ENCODE measurements around the gene TCF7L1. TPM values are rescaled to one million over a fixed set of nuclear protein-coding genes. Genes with fewer than 3 reads are reported as not detected.

The TCF7L1 gene
- polyA plus RNA-seq, 1 donor (not counting 4 experiments of a cell fraction or from before 2014, with no cell fraction given), result 1.0 TPM

- DNase-seq (ENCODE audit: low read depth, low spot score), result no peak
- Histone ChIP-seq H3K36me3 (ENCODE audit: control insufficient read depth in 2 of 2, extremely low read depth in 1 of 2, insufficient read depth in 2 of 2, low read length in 2 of 2) (no peaks in the 10 kb centered on the region), H3K4me1 (ENCODE audit: control insufficient read depth, extremely low read depth, insufficient read depth, low read length) (no peaks in the 10 kb centered on the region), H2AFZ (ENCODE audit: control insufficient read depth, low read length) (no peak overlapping the region), H3K9me3 (ENCODE audit: control insufficient read depth, low read depth, low read length) (no peaks in the 10 kb centered on the region), H3K4me3 (ENCODE audit: control insufficient read depth in 2 of 3, extremely low read depth in 1 of 3, insufficient read depth in 2 of 3, low read depth in 1 of 3, low read length in 3 of 3) (no peak overlapping the region), H3K27me3 (ENCODE audit: control insufficient read depth, extremely low read depth, insufficient read depth, low read length) (no peaks in the 10 kb centered on the region), H3K9me1 (ENCODE audit: control insufficient read depth, extremely low read depth, insufficient read depth, low read length) (no peaks in the 10 kb centered on the region), H4K20me1 (ENCODE audit: control insufficient read depth, extremely low read depth, insufficient read depth, low read length) (no peaks in the 10 kb centered on the region), H3K9ac (ENCODE audit: control insufficient read depth, extremely low read depth, insufficient read depth, low read length) (no peak overlapping the region), H3K27ac (ENCODE audit: control insufficient read depth, insufficient read depth, low read length) (no peak overlapping the region), H3K4me2 (ENCODE audit: control insufficient read depth, extremely low read depth, insufficient read depth, low read depth, low read length) (no peak overlapping the region), H3K79me2 (ENCODE audit: control insufficient read depth, insufficient read depth, low read length) (no peaks in the 10 kb centered on the region)
- FAIRE-seq, result no peak
- no peak for TF ChIP-seq CTCF (optimal IDR thresholded peaks at IDR 0.05 in 1 of 3, IDR thresholded peaks at IDR 0.05 in 1 of 3, conservative IDR thresholded peaks at IDR 0.05 in 1 of 3; ENCODE audit: extremely low read depth in 1 of 3, insufficient read depth in 2 of 3, low read length in 3 of 3)
- no peak for TF ChIP-seq EZH2 (IDR thresholded peaks at IDR 0.05; ENCODE audit: low read length)
- dilution Hi-C loops (cut with MboI; ENCODE audit: extremely low pct_ligation_motif_present, low sequenced_read_pairs), result no loop called here
Measured at GRCh38 chr2:85178980-85179411, 45.8 kb downstream of the TCF7L1 start.

GRCh38 chr2:85179541-85179940 lies 46.3 kb downstream of the TCF7L1 start:
- no peaks in the 10 kb centered on the region for H4K20me1 ChIP-seq (ENCODE audit: control insufficient read depth, extremely low read depth, insufficient read depth, low read length)
- H3K79me2 ChIP-seq (ENCODE audit: control insufficient read depth, insufficient read depth, low read length), result no peaks in the 10 kb centered on the region

More at GRCh38 chr2:85179541-85179940, 46.3 kb downstream of the TCF7L1 start:
- TF ChIP-seq CTCF (optimal IDR thresholded peaks at IDR 0.05 in 1 of 3, IDR thresholded peaks at IDR 0.05 in 1 of 3, conservative IDR thresholded peaks at IDR 0.05 in 1 of 3; ENCODE audit: extremely low read depth in 1 of 3, insufficient read depth in 2 of 3, low read length in 3 of 3) (no peak), EZH2 (IDR thresholded peaks at IDR 0.05; ENCODE audit: low read length) (no peak)
- Histone ChIP-seq H3K4me2 (ENCODE audit: control insufficient read depth, extremely low read depth, insufficient read depth, low read depth, low read length) (no peak overlapping the region), H3K9me3 (ENCODE audit: control insufficient read depth, low read depth, low read length) (no peaks in the 10 kb centered on the region), H3K27ac (ENCODE audit: control insufficient read depth, insufficient read depth, low read length) (no peak overlapping the region), H3K4me1 (ENCODE audit: control insufficient read depth, extremely low read depth, insufficient read depth, low read length) (no peaks in the 10 kb centered on the region), H3K9me1 (ENCODE audit: control insufficient read depth, extremely low read depth, insufficient read depth, low read length) (no peaks in the 10 kb centered on the region), H3K27me3 (ENCODE audit: control insufficient read depth, extremely low read depth, insufficient read depth, low read length) (no peaks in the 10 kb centered on the region), H3K4me3 (ENCODE audit: control insufficient read depth in 2 of 3, extremely low read depth in 1 of 3, insufficient read depth in 2 of 3, low read depth in 1 of 3, low read length in 3 of 3) (no peak overlapping the region), H3K36me3 (ENCODE audit: control insufficient read depth in 2 of 2, extremely low read depth in 1 of 2, insufficient read depth in 2 of 2, low read length in 2 of 2) (no peaks in the 10 kb centered on the region), H3K9ac (ENCODE audit: control insufficient read depth, extremely low read depth, insufficient read depth, low read length) (no peak overlapping the region), H2AFZ (ENCODE audit: control insufficient read depth, low read length) (no peak overlapping the region)
- DNase-seq (ENCODE audit: low read depth, low spot score), result no peak
- FAIRE-seq, result no peak
- dilution Hi-C loops (cut with MboI; ENCODE audit: extremely low pct_ligation_motif_present, low sequenced_read_pairs), result no loop called here

All from keratinocyte (primary cell).